ENCODE data around the gene GPX5. TPM values are rescaled to one million over a fixed set of nuclear protein-coding genes. Genes with fewer than 3 reads are reported as not detected.

Gene GPX5, protein sequence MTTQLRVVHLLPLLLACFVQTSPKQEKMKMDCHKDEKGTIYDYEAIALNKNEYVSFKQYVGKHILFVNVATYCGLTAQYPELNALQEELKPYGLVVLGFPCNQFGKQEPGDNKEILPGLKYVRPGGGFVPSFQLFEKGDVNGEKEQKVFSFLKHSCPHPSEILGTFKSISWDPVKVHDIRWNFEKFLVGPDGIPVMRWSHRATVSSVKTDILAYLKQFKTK
- total RNA-seq: not detected in 2 replicates
- long read RNA-seq: 0 reads

DNA sequence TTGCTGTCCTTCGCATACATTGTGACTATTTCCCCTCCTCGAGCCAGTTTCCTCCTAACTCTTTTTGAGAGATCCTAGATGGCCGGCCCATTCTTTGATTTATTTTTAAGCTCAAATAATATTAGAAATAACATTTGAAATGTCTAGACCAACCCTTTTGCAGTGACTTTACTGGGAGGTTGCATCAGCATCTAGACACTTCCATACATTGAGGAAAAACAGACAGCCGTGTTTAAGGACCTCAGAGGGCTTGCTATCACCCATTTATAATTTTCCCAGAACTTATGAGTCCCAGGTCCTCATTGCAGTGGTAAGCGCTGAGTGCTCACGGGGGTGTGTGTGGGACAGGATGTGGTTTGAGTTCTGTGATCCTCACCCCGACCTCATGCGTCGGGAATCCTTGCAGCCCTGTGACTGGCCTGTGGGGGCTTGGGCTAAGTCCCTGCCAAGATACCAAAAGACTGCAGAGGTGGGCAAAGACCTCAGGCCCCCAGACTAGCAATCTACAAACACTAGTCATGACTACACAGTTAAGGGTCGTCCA lies at the start of gene GPX5:
Gene GPX5 (plus strand): TSS at position 386 of the 544 bp plus-strand sequence. CDS start 133 bp downstream, at position 519.
- no peak for DNase-seq (ENCODE audit: low spot score, unreplicated experiment)
- no peaks in the 10 kb centered on the region for H3K9me3 Mint-ChIP-seq (ENCODE audit: low read depth)

DNA sequence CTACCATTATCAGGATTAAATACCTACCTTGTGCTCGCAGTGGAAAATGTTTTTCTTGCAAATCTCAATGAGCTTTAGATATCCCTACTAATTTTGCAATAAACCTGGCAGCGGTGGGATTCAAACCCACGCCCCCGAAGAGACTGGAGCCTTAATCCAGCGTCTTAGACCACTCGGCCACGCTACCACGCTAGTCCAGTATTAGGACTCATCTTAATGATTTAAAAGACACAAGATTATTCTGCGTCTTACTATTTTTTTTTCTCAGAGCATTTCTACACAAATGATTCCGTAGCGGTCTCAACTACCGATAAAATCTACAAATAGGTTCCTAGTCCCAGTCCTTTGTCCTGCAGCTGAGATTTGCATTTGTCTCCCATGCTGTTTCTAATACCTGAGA lies 47.2 kb upstream of the GPX5 start:
- no peaks in the 10 kb centered on the region for H3K36me3 Mint-ChIP-seq (ENCODE audit: insufficient read depth)
- H3K27me3 Mint-ChIP-seq: peaks cover 32% of the 10 kb centered on the region
- no peaks in the 10 kb centered on the region for H3K9me3 Mint-ChIP-seq (ENCODE audit: low read depth)
- TF ChIP-seq, protein P1, sequence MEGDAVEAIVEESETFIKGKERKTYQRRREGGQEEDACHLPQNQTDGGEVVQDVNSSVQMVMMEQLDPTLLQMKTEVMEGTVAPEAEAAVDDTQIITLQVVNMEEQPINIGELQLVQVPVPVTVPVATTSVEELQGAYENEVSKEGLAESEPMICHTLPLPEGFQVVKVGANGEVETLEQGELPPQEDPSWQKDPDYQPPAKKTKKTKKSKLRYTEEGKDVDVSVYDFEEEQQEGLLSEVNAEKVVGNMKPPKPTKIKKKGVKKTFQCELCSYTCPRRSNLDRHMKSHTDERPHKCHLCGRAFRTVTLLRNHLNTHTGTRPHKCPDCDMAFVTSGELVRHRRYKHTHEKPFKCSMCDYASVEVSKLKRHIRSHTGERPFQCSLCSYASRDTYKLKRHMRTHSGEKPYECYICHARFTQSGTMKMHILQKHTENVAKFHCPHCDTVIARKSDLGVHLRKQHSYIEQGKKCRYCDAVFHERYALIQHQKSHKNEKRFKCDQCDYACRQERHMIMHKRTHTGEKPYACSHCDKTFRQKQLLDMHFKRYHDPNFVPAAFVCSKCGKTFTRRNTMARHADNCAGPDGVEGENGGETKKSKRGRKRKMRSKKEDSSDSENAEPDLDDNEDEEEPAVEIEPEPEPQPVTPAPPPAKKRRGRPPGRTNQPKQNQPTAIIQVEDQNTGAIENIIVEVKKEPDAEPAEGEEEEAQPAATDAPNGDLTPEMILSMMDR (IDR thresholded peaks at IDR 0.05; ENCODE audit: unreplicated experiment): no peak
- H3K4me1 Mint-ChIP-seq (ENCODE audit: low read depth): no peaks in the 10 kb centered on the region
- no peak overlapping the region for H3K4me3 Mint-ChIP-seq (ENCODE audit: low read depth)
- no peak for DNase-seq (ENCODE audit: low spot score, unreplicated experiment)
- no peak overlapping the region for H3K27ac Mint-ChIP-seq

More for the DNA sequence above, at the start of gene GPX5:
- Mint-ChIP-seq H3K27ac (no peak within 1 kb of the TSS), H3K4me1 (ENCODE audit: low read depth) (peaks cover 9% of the 10 kb centered on the region), H3K36me3 (ENCODE audit: insufficient read depth) (no peaks in the 10 kb centered on the region), H3K4me3 (ENCODE audit: low read depth) (no peak within 1 kb of the TSS), H3K27me3 (peaks cover 5% of the 10 kb centered on the region)
- TF ChIP-seq, protein P1 (IDR thresholded peaks at IDR 0.05; ENCODE audit: unreplicated experiment): no peak

DNA sequence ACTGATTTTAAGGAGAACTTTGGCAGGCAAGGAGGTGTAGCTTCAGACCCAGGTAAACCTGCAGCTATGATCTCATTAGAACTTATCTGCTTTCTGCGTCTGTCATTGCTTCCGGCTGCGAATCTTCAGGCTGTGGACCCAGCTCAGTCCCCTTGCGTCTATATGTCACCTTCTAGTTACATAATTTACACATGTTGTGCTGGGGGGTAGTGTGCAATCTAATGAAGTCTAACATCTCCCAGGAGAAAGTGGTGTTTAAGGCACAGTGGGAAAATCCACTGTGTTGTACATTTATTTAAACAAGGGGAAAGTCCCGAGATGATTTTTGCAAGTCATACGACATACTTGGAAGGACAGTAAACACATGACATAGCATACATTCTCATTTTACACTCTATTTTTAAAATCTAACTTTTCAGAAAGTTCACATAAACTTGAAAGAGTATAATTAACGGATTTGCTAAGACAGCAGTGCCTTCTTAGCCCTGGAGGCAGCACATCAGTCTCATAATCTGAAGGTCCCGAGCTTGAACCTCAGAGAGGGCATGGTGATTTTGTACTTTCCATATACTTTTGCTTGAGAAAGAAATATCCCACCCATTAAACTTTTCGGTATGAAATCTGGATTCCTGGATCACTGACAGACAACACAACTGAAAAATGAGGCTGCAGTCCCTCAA lies 45.3 kb upstream of the GPX5 start:
- H3K4me3 Mint-ChIP-seq (ENCODE audit: low read depth): no peak overlapping the region
- H3K36me3 Mint-ChIP-seq (ENCODE audit: insufficient read depth): no peaks in the 10 kb centered on the region
- H3K27me3 Mint-ChIP-seq: peaks cover 23% of the 10 kb centered on the region
- H3K27ac Mint-ChIP-seq: no peak overlapping the region
- DNase-seq (ENCODE audit: low spot score, unreplicated experiment): no peak
- H3K4me1 Mint-ChIP-seq (ENCODE audit: low read depth): no peaks in the 10 kb centered on the region
- TF ChIP-seq, protein P1 (IDR thresholded peaks at IDR 0.05; ENCODE audit: unreplicated experiment): no peak
- H3K9me3 Mint-ChIP-seq (ENCODE audit: low read depth): no peaks in the 10 kb centered on the region

DNA sequence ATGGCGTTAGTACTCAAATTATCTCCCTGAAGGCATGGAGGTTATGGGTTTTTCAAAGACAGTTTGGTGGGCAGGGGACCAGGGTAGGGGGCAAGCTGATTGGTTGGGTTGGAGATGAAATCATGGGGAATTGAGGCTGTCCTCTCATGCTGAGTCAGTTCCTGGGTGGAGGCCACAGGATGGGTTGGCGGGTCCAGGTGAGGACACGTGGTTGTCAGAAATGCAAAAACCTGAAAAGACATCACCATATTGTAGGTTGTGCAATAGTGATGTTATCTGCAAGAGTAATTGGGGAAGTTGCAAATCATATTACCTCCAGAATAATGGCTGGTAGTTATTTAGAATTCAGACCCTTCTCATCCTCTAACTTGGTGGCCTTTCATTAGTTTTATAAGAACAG lies 40.2 kb upstream of the GPX5 start:
- TF ChIP-seq, protein P1 (IDR thresholded peaks at IDR 0.05; ENCODE audit: unreplicated experiment): no peak
- H3K27ac Mint-ChIP-seq: no peak overlapping the region
- no peak overlapping the region for H3K4me3 Mint-ChIP-seq (ENCODE audit: low read depth)
- H3K27me3 Mint-ChIP-seq: peaks cover 6% of the 10 kb centered on the region
- DNase-seq (ENCODE audit: low spot score, unreplicated experiment): no peak
- peaks cover 1% of the 10 kb centered on the region for H3K4me1 Mint-ChIP-seq (ENCODE audit: low read depth)
- no peaks in the 10 kb centered on the region for H3K36me3 Mint-ChIP-seq (ENCODE audit: insufficient read depth)
- no peaks in the 10 kb centered on the region for H3K9me3 Mint-ChIP-seq (ENCODE audit: low read depth)

DNA sequence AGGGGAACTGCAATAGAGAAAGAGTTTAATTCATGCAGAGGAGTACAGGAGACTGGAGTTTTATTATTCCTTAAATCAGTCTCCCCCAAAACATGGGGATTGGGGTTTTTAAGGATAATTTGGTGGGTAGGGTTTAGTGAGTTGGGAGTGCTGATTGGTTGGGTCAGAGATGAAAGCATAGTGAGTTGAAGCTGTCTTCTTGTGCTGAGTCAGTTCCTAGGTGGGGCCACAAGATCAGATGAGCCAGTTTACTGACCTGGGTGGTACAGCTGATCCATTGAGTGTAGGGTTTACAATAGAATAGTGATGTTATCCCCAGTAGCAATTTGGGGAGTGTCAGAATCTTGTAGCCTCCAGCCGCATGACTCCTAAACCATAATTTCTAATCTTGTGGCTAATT lies 39.1 kb upstream of the GPX5 start:
- H3K36me3 Mint-ChIP-seq (ENCODE audit: insufficient read depth): no peaks in the 10 kb centered on the region
- H3K4me1 Mint-ChIP-seq (ENCODE audit: low read depth): peaks cover 4% of the 10 kb centered on the region
- peaks cover 3% of the 10 kb centered on the region for H3K27me3 Mint-ChIP-seq
- no peak for DNase-seq (ENCODE audit: low spot score, unreplicated experiment)
- no peak overlapping the region for H3K4me3 Mint-ChIP-seq (ENCODE audit: low read depth)
- no peaks in the 10 kb centered on the region for H3K9me3 Mint-ChIP-seq (ENCODE audit: low read depth)
- H3K27ac Mint-ChIP-seq: no peak overlapping the region
- TF ChIP-seq, protein P1 (IDR thresholded peaks at IDR 0.05; ENCODE audit: unreplicated experiment): no peak

Measured in progenitor cell of endocrine pancreas (in vitro differentiated cells).